HG03103 (cell line): Measurements from ENCODE around the gene TNIK.
"Not testable (repeated sequence)": the region's sequence is repeated elsewhere in the genome, so short reads cannot be mapped to it uniquely, and the experiment has no call there.

Experiments used
- ATAC-seq: cut with Tn5 transposase; IDR thresholded peaks from one replicate; pipeline ENCODE4 v1.9.1; 2021; ENCODE audit warnings: low read depth; ENCODE audit not compliant: unreplicated experiment

The TNIK gene

GRCh38 chr3:171422855-171423254 lies 37.4 kb downstream of the TNIK start:
- not testable (repeated sequence) for ATAC-seq

GRCh38 chr3:171420667-171421066 lies 39.5 kb downstream of the TNIK start:
- ATAC-seq = no peak

- ATAC-seq = no peak
Observed at GRCh38 chr3:171419457-171419856, 40.7 kb downstream of the TNIK start.

GRCh38 chr3:171417813-171418212 lies 42.4 kb downstream of the TNIK start:
- no peak for ATAC-seq

GRCh38 chr3:171417137-171417536 lies 43.1 kb downstream of the TNIK start:
- ATAC-seq = no peak

GRCh38 chr3:171416666-171417065 lies 43.5 kb downstream of the TNIK start:
- no peak for ATAC-seq

GRCh38 chr3:171416061-171416460 lies 44.1 kb downstream of the TNIK start:
- no peak for ATAC-seq

GRCh38 chr3:171415070-171415469 lies 45.1 kb downstream of the TNIK start:
- ATAC-seq = no peak

- no peak for ATAC-seq
Observed at GRCh38 chr3:171412473-171412872, 47.7 kb downstream of the TNIK start.

- ATAC-seq = no peak
Observed at GRCh38 chr3:171412054-171412453, 48.2 kb downstream of the TNIK start.

- ATAC-seq = no peak
Observed at GRCh38 chr3:171410186-171410585, 50.0 kb downstream of the TNIK start.

GRCh38 chr3:171407759-171408158 lies 52.4 kb downstream of the TNIK start:
- ATAC-seq = no peak

GRCh38 chr3:171404376-171404967 lies 55.7 kb downstream of the TNIK start:
- no peak for ATAC-seq

GRCh38 chr3:171402281-171402680 lies 57.9 kb downstream of the TNIK start:
- ATAC-seq = no peak

GRCh38 chr3:171401432-171401831 lies 58.8 kb downstream of the TNIK start:
- ATAC-seq = no peak

- no peak for ATAC-seq
Observed at GRCh38 chr3:171399842-171400241, 60.4 kb downstream of the TNIK start.

- ATAC-seq = no peak
Observed at GRCh38 chr3:171398343-171398742, 61.9 kb downstream of the TNIK start.

- ATAC-seq = no peak
Observed at GRCh38 chr3:171397089-171397488, 63.1 kb downstream of the TNIK start.

- no peak for ATAC-seq
Observed at GRCh38 chr3:171396048-171396447, 64.2 kb downstream of the TNIK start.

- no peak for ATAC-seq
Observed at GRCh38 chr3:171393032-171393744, 67.0 kb downstream of the TNIK start.

- no peak for ATAC-seq
Observed at GRCh38 chr3:171391432-171391831, 68.8 kb downstream of the TNIK start.
